Glutamatergic neuron (in vitro differentiated cells): ENCODE results near the gene NRF1. TPM values are rescaled to one million over a fixed set of nuclear protein-coding genes. Genes with fewer than 3 reads are reported as not detected.

Experiments
- DNase-seq: peaks from one replicate; pipeline ENCODE4 v3.0.0; 2022
- H3K27ac Mint-ChIP-seq: one replicate; pipeline ENCODE4 v1.8.0; 2020; ENCODE audit warnings: mild to moderate bottlenecking, mixed read lengths, inconsistent platforms; ENCODE audit not compliant: unreplicated experiment
- H3K27me3 Mint-ChIP-seq: one replicate; pipeline ENCODE4 v1.8.0; 2020; ENCODE audit warnings: mild to moderate bottlenecking, moderate library complexity, mixed read lengths, inconsistent platforms; ENCODE audit not compliant: unreplicated experiment
- H3K36me3 Mint-ChIP-seq: one replicate; pipeline ENCODE4 v1.8.0; 2020; ENCODE audit warnings: mild to moderate bottlenecking, mixed read lengths, inconsistent platforms; ENCODE audit not compliant: unreplicated experiment
- H3K4me1 Mint-ChIP-seq: one replicate; pipeline ENCODE4 v1.8.0; 2020; ENCODE audit warnings: mild to moderate bottlenecking, low read depth, mixed read lengths, inconsistent platforms; ENCODE audit not compliant: unreplicated experiment
- H3K4me3 Mint-ChIP-seq: one replicate; pipeline ENCODE4 v1.8.0; 2020; ENCODE audit warnings: mild to moderate bottlenecking, mixed read lengths, inconsistent platforms; ENCODE audit not compliant: unreplicated experiment
- H3K9me3 Mint-ChIP-seq: one replicate; pipeline ENCODE4 v1.8.0; 2020; ENCODE audit warnings: mild to moderate bottlenecking, moderate library complexity, mixed read lengths, inconsistent platforms; ENCODE audit not compliant: unreplicated experiment
- CTCF ChIP-seq: fragments of 200-600 bp; sonication (generic); IDR thresholded peaks from one replicate; pipeline ENCODE4 v1.5.0; 2021; ENCODE audit not compliant: partially characterized antibody, unreplicated experiment
- total RNA-seq: library from RNA; stranded (reverse); fragmentation: NEBNext Ultra II Directional; extraction: Animal tissue kit (Norgen Biotek cat#: 25700); gene quantifications from one replicate; pipeline ENCODE4 v1.2.1, GENCODE V29; 2021; ENCODE audit not compliant: unreplicated experiment

The NRF1 gene
- total RNA-seq, 1 donor from 2014 or later, result 16.4 TPM

DNA sequence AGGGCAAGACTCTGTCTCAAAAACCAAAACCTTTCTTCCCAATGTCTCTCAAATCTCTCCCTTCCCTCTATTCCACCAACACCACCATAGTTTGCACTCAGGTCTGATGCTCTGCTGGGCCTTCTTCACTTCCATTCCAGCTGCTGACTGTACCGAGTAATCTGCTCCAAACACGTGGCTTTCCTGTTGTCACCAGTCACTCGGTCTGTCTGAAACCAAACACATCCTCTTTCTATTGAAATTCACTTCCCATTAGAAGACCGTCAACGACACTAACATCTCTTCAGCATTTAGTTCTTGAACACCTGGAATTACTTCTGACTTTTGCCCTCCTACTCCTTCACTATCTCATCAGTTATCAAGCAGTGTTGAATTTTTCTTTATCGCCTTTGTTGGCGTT is 4.7 kb upstream of the NRF1 start:
- H3K27ac Mint-ChIP-seq, result no peak overlapping the region
- no peak overlapping the region for H3K4me3 Mint-ChIP-seq
- H3K36me3 Mint-ChIP-seq, result no peaks in the 10 kb centered on the region
- no peak for TF ChIP-seq CTCF
- DNase-seq, result no peak
- peaks cover 2% of the 10 kb centered on the region for H3K4me1 Mint-ChIP-seq
- H3K27me3 Mint-ChIP-seq, result peaks cover 6% of the 10 kb centered on the region
- H3K9me3 Mint-ChIP-seq, result peaks cover 20% of the 10 kb centered on the region

- Mint-ChIP-seq H3K27ac (no peak overlapping the region), H3K4me3 (no peak overlapping the region), H3K4me1 (peaks cover 2% of the 10 kb centered on the region), H3K36me3 (no peaks in the 10 kb centered on the region), H3K27me3 (peaks cover 7% of the 10 kb centered on the region), H3K9me3 (peaks cover 22% of the 10 kb centered on the region)
- TF ChIP-seq CTCF, result peak; percentile 36
- DNase-seq, result peak; percentile 27
These were observed 3.9 kb upstream of the NRF1 start for GRCh38 chr7:129607471-129608120.

- DNase-seq, result no peak
- H3K27me3 Mint-ChIP-seq, result peaks cover 8% of the 10 kb centered on the region
These were observed 1.9 kb upstream of the NRF1 start for GRCh38 chr7:129609666-129610065.

GRCh38 chr7:129610709-129611245 is 743 bp upstream of the NRF1 start:
- Mint-ChIP-seq H3K27me3 (peaks cover 8% of the 10 kb centered on the region), H3K36me3 (no peaks in the 10 kb centered on the region), H3K4me1 (peaks cover 5% of the 10 kb centered on the region), H3K9me3 (peaks cover 26% of the 10 kb centered on the region), H3K27ac (peak overlapping the region; percentile 97), H3K4me3 (peak overlapping the region; percentile 98)
- TF ChIP-seq CTCF, result no peak
- no peak for DNase-seq

More at GRCh38 chr7:129609666-129610065, 1.9 kb upstream of the NRF1 start:
- Mint-ChIP-seq H3K4me3 (peak overlapping the region; percentile 98), H3K4me1 (peaks cover 5% of the 10 kb centered on the region), H3K27ac (peak overlapping the region; percentile 9), H3K36me3 (no peaks in the 10 kb centered on the region), H3K9me3 (peaks cover 26% of the 10 kb centered on the region)
- TF ChIP-seq CTCF, result no peak

DNA sequence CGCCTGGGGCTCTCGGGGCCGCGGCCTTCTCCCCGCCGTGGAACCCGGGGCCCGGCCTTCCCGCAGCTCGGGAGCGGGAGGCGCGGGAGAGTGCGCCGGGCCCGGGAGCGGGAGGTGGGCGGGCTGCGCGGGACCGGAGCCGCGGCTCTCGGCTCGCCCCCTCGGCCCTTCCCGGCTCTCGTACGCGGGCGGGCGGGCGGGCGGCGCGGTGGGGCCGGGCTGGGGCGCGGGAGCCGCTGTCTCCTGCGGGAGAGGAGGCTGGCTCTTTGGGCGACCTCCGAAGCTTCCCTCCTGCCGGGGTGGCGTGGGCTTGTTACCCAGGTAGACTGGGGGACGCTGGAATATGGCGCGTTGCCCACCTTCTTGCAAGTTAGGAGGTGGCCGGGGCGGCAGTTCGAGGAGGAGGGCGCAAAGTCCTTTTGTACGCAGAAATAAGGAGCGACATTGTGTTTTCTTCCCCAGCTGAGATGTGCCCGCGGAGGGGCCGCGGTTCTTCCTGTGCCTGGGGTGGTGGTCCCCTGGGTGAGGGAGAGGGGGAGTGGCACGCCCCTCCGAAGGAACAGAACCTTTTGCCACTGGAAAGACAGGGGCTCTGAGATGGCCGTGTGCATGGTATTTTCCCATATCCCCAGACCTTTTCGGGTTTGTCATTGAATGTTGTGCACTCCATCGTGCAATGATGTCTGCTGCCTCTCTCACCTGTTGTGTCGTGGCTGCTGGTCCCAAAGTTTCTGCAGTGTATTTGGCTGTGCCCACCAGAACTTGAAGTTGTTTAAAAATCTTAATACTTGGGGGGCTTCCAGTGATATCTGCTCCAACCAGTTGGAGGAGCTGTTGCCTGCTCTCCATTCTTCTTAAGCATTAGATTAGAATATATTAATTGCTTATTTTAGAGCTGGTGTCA is 844 bp downstream of the NRF1 start:
- peaks cover 19% of the 10 kb centered on the region for H3K9me3 Mint-ChIP-seq
- H3K4me1 Mint-ChIP-seq, result peaks cover 5% of the 10 kb centered on the region
- H3K36me3 Mint-ChIP-seq, result no peaks in the 10 kb centered on the region
- H3K27me3 Mint-ChIP-seq, result peaks cover 8% of the 10 kb centered on the region
- peak overlapping the region; percentile 89 for H3K27ac Mint-ChIP-seq
- peak; percentile 45 for DNase-seq
- peak; percentile 45 for TF ChIP-seq CTCF
- peak overlapping the region; percentile 95 for H3K4me3 Mint-ChIP-seq
